DMS 273 treated with DMSO at 0.1 percent for 48 hours (cell line): Measurements from ENCODE around the gene MBD3L2B.

Source experiments
- DNase-seq: peaks from one replicate; lab custom pipeline; 2025; lab: John Stamatoyannopoulos, UW

MBD3L2B gene

DNA sequence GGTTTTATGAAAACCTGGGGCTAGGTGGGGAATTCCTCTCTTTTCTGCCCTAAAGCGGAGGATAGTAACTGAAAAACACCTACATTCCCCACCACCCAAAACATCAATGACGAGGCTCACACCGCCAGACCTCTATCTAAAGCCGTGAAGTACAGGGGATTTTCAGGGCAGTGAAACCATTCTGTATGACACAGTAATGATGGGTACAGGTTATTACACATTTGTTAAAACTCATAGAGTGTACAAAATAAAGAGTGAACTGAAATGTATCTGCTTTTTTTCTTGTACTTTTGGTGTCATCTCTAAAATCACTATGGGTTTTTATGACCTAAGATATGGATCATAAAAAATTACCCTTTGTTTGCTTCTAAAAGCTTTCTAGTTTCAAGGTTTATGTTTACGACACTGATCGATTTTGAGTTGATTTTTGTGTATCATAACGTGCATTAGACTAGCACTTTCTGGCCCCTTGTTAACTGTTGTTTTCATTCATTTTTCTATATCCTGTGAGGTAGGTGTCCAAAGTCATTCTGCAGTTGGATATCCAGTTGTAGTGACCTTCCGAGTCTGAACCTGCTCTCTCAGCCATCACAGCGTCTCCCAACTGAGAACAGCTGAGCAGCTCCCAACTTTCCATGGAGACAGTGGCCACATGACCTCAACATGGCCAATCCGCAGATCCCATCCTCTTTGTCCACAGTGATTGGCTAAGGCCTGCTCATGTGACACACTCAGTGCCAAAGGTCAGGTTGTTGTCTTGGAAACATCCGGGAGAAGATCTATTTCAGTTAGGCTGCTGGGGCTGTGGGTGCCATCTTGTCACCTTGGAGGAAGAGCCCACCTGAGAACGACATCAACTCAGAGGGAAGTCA, 10.3 kb downstream of the MBD3L2B start:
- no peak for DNase-seq

DNA sequence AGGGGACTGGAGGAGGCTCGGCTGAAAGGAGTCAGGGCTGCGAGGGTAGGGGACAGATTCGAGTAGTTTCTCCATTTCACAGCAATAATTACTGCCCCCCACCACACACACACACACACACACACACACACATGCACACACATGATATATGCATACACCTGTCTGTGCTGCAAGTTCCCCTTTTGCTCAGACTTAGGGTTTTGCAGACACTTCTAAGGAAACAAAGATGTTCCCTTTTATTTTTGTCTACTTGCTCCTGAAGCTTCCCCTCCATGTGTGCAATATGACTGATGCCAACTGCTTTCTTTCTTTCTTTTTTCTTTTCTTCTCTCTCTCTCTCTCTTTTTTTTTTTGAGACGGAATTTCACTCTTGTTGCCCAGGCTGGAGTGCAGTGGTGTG, 13.4 kb downstream of the MBD3L2B start:
- no peak for DNase-seq

DNA sequence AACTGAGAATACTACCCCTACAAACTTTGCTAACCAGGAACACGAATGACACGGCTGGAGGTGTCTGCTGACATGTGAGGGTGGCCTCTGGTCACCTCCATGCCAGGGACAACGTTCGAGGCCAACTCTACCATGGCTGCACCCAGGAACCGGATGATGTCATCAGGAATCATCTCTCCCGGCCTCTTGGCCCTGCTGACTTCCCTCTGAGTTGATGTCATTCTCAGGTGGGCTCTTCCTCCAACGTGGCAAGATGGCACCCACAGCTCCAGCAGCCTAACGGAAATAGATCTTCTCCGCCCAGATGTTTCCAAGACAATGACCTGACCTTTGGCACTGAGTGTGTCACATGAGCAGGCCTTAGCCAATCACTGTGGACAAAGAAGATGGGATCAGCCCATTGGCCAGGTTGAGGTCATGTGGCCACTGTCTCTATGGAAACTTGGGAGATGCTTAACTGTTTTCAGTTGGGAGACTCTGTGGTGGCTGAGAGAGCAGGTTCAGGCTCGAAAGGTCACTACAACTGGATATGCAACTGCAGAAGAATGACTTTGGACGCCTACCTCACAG, 15.0 kb downstream of the MBD3L2B start:
- DNase-seq, result no peak

DNA sequence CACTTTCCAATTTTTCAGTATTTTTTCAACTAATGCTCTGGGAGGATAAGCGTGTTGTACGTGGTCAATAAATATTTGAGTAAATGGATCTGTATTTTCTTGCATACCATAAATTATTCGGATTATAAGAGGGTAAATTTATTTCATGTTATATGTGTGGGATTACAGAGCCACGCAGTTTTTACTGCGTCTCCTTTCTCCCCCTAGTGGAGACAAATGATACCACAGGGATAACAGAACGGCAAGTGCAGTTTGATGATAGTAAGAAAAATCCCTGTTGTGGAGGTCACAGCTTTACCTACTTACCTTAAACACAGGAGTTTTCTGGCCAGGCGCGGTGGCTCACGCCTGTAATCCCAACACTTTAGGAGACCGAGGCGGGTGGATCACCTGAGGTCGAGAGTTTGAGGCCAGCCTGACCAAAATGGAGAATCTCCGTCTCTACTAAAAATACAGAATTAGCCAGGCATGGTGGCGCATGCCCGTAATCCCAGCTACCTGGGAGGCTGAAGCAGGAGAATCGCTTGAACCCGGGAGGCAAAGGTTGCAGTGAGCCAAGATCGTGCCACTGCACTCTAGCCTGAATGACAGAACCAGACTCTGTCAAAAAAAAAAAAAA, 16.8 kb downstream of the MBD3L2B start:
- DNase-seq, result no peak

DNA sequence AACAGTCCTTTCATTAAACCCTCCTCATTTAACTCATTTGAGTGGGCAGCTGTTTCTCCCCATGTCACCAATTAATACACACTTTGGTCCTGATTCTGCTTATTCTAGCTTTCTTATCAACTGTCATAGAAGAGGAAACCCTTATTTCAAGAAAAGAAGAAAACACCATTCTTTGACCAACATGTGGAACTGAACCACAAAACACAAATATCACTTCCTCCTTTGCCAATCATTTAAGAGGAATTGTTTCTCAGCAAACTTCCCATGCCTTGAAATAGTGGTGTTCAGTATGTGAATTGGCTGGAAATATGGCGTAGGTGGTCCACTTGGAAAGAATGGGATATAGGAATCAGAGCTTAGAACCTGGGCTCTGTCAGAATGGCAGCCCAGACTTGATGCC, 20.4 kb downstream of the MBD3L2B start:
- no peak for DNase-seq

DNA sequence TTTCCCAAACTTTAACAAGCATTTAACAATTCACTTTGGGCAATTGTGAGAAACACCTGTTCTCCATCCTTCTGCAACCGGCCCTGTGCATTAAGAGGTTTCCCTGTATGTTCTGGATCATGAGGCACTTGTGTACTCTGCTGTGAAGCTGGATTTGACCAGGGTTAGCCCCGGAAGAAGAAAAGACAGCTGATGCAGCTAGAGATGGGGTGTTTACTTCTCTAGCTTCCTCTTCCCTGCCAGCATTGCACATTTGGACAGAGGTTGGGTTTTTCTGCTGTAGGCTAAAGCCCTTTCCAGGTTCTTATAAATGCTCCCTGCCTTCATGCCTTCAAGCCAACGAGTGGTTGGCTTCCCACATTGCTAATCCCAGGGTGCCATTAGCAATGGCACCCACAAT, 20.9 kb downstream of the MBD3L2B start:
- DNase-seq, result no peak

DNA sequence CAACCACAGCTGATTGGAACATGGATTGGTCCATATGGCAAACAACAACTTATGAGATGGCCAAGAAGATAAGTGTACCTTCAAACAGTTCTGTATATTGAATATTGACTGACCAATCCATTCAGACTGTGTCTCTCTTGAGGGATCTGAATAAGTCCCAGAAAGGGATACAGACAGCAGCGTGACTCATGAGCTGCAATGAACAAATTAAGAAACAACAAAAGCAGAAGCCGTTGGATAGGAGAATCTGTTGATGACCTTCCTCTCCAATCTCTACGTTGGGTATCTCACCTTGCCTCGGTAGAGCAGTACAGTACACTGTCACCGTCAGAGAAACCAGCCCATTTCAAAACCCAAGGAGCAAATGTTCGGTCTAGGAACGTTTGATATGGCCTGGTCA, 21.3 kb downstream of the MBD3L2B start:
- no peak for DNase-seq

DNA sequence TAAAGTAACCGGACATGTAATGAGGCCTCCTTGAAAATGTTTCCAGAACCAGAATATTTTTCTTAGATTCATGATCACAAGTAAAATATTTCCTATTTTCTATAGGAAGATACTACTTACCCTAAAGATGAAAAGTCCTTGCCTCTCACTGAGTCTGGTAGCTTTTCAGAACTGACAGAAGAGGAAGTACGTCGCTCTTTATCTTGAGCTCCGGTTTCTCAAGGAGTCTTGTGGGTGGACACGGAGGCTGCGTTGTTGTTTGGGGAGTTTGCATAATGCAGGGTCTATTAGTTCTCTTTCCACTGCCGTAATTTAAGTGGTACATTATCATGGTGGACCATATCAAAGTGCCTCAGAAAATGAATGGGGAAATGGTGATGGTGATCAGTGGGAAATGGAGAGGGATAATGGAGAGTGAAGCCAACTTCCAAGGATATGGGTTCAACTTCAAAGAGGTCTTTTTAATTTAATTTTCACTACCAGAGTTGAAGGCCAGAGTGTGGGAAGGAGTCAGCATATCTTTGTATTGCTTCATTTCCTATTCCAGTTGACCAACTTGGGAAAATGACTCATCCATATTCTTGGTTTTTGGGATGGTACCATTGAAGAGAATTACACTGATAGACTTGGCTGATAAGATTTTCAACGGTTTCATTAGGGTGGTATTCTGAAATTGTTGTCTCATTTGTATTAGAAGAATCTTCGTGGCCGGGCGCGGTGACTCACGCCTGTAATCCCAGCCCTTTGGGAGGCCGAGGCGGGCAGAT, 23.4 kb downstream of the MBD3L2B start:
- no peak for DNase-seq

DNA sequence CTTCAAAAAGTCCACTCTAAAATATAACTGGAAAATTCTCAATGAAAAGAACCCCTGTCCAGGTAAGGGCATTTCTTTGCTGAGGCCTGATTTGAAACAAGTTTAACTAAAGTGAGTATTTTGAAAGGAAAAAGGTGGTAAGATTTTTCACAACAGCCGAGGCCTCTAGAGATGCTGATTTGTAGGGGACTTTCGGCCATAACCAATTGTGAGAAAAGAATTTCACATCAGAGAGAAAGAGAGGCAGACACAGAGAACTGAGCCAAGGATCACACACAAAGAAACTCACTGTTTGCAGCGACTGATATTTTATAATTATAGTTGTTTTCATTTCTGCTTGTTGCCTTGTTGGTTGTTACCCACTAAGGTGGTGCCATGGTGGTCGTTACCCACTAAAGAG, 24.4 kb downstream of the MBD3L2B start:
- DNase-seq, result no peak

DNA sequence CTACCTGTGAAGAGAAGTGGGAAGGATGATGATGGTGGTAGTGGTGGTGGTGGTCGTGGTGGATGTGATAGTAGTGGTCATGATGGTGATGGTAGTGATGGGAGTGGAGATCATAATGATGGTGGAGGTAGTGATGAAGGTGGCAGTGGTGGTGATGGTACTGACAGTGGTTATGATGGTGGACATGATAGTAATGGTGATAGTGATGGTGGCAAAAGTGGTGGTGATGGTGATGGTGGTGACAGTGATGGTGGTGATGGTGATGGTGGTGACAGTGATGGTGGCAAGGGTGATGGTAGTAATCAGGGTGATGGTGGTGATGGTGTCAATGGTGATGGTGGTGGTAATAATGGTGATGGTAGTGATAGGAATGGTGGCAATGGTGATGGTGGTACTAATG, 26.2 kb downstream of the MBD3L2B start:
- DNase-seq, result no peak

DNA sequence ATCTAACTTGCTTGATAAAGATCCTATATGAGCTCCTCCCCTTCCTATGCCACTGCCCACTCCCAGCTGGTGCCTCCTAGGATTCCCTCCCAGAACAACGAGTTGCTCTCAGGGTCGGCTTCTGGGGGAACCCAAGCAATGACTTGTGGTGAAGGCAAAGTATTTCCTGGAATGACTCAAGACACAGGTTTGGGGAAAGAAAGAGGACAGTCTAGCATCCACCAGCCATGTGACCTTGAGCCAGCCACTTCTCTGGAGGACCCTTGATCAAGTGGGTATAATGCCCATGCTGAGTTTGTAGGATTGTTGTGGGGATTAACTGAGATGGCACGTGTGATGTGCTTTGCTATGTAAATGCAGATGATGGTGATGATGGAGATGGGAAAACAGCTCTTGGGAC, 33.0 kb downstream of the MBD3L2B start:
- no peak for DNase-seq

DNA sequence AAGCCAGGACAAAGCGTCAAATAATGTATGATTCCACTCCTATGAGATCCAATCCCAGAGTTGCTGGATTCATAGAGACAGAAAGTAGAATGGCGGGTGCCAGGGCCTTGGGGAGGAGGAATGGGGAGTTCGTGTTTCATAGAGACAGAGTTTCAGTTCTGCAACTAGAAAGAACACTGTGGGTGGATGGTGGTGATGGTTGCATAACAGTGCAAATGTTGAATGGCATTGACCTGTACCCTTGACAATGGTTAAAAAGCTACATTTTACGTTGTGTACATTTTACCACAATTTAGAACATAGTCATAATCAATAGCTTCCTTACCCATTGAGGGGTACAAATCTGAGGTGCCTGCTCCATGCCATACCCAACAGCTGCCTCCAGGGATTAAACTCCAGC, 33.4 kb downstream of the MBD3L2B start:
- DNase-seq, result no peak

DNA sequence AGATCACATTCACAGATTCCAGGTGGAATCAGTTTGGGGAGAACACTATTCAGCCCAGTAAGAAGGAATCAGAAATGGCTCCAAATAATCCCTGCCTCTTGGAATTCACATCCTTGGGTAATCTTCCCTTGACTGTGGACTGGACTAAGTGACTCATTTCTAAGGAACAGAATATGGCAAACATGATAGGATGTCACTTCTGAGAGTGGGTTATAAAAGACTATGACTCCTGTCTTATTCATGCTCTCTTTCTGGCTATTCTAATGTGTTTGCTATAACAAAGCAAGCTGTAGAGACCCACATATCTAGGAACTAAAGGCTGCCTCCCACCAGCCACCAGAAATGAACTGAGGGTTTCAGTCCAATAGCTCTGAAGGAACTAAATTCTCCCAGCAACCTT, 37.8 kb downstream of the MBD3L2B start:
- DNase-seq, result no peak

DNA sequence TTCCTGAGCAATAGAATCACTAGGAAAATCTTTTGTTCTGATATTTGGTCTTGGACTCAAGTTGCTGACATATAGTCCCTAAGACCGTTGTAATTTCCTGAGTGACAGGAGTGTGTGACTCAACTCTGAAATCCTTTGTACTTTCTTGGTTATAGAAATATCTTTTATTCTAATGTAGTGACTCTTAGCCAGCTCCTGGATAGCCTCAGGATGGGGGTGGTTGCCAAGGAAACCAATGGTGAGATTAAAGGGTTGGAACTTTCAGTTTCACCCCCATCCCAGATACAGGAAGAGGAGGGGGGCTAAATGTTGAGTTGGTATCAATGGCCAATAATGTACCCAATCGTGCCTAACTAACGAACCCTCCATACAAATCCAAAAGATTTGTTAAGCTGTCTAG, 41.8 kb downstream of the MBD3L2B start:
- DNase-seq, result no peak

DNA sequence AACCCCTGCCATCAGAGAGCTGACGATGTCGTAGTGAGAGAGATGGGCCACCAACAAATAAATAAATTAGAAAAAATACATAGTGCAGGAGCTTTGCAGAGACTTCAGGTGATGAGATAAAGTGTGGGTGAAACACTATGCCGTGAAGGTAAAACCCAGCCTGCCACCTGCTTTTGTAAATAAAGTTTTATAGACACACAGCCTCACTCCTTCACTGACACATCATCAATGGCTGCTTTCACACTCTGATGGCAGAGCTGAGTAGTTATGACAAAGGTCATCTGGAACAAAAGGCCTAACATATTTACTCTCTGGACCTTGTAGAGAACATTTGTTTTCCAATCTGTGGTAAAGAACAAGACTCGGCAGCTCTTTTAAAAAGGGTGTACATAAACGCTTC, 45.0 kb downstream of the MBD3L2B start:
- DNase-seq, result no peak

DNA sequence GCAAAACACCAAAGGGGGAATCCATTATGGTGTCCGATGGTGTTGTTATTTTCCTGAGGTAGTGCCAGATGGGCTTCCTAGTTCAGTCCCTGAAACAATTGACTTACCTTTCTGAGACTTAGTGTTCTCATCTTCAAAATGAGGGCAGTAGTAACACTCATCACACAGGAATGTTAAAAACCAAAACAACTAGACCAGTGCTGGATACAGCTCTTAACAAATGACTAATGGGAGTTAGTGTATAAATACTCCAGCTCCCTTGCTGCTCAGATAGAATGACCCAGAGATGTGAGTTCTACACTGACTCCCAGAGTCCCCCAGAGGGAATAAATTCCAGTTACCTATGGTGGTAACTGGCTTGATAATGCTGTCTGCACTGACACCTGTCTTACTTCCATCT, 49.9 kb downstream of the MBD3L2B start:
- DNase-seq, result no peak

DNA sequence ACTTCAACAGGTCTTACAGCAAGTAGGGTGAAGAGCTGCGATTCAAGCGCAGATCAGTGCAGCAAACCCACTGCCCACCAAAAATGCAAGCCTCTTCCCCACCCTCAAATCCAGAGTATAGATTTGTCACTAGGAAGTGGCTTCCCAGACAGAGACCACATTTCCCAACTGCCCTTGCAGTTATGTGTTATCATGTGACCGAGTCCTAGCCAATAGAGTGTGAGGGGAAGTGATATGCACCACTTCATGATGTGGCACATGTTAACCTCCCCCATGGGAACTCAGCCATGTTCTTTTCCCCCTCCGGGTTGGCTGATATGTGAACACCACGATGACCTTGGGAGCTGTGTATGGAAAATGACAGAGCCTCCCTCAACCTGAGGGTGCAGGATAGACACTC, 50.8 kb downstream of the MBD3L2B start:
- DNase-seq, result no peak

DNA sequence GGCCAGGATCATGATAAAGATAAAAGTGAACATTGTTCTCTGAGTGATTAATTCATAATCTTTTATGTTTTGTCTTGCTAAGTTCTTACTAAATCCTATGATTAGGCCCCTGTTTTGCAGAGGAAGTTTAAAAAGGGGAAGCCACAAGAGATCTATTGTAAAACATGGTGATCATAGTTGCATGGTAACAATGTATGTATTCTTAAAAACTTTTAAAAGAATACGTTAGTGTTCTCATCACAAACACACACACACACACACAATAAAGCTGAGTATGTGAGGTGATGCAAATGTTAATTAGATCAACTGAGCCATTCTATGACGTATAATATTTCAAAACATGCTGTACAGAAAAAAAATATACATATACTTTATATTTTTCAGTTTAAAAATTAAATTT, 51.2 kb downstream of the MBD3L2B start:
- no peak for DNase-seq

DNA sequence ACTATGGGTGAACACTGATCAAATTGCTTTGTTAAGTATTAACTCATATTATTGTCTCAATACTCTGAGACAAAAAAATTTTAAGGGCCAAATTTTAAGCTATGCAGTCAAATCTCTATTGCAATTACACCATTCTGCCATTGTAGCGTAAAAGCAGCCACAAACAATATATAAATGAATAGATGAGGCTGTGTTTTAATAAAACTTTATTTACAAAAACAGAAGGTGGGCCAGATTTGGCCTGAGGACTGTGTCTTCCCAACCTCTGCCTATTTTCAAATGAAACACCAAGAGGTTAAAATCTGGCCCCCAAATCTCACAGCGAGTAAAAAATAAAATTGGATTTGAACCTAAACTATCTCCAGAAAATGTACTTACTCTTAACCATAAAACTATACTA, 51.7 kb downstream of the MBD3L2B start:
- no peak for DNase-seq
